ENCODE results near the gene COL12A1.

Gene COL12A1
- 0 to 0.15 (median 0.14) reads per million in 4 donors for total RNA-seq

DNA sequence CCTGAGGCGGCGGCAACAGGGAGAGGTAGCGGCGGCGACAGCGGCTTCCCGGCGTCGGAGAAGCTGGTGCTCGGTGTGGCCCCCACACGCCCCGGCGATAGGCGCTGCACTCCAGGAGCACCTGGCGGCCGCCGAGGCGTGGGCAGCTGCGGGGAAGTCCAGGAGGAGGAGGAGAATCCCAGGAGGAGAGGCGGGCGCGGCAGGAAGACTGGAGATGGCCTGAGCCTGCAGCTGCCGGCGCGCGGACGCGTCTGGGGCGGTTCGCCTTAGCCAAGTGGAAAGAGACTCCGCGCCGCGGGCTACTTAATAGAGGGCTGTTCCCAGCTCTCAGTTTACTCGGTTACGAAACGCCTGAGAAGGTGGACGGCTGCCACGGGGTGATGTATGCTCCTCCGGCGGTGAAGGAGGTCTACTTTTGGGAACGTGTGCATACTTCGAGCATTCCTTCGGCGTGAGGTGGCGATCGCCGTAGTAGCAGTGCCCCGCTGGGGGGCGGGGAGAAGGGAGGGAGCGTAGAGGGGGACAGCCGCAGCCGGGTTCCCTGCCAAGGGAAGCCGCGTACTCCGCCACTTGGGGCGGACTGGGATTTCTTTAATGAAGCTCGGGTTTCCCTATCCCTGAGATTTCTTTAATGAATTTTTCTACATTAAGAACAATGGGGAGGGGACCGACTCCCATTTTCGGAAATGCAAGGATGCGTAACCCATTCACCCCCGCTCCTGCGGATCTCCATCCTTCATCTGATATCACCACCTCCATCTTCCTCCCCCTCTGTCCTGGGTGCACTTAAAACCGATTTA lies at the start of gene COL12A1:
COL12A1 (minus strand) TSS at position 278 of the 800 bp plus-strand sequence. CDS start 3,261 bp downstream, outside the sequence.
- no peak for DNase-seq

DNA sequence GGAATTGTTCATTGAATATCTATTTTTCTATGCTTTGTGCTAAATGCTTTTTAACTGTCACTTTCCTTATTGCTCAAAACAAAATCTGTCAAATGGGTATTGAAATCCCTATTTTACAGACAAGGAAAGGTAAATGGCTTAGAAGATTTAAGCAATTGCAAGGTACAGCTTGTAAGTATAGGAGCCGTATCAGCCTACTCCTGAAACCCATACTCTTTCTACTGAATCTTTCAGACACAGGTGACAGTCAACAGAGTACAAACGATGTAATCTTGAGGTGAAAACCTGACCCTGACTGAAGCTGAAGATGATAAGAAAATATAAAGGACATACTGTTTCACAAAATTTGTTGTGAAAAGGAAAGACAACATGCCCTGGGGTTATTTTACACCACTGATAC lies 44.7 kb upstream of the COL12A1 start:
- DNase-seq = no peak

- no peak for DNase-seq
These were observed 44.0 kb upstream of the COL12A1 start for GRCh38 chr6:75249837-75250236.

GRCh38 chr6:75246386-75246785 lies 40.5 kb upstream of the COL12A1 start:
- no peak for DNase-seq

DNA sequence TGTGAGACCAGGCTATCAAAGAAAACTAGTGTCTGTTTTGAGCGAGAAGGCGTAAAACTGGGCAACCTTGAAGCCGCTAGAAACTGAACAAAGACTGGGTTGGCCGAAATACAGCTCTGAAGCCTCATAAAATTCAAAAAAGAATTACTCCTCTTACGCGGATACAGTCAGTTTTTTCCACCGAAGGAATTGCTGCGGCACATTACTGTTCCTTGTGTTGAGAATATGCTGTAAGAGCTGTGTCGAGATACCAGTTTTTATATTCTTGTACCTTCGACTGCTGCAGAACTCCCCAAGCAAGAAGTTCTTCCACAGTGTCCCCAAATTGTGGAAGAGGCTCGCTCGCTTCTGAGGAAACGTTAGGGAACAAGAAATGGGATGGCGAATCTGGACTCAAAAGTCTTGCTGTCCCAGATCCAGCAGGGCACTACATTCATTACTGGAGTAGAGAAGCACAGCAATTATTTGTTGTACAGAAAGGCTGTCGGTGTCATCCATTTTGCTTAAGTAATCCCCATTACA lies 38.3 kb upstream of the COL12A1 start:
- DNase-seq = no peak

GRCh38 chr6:75243333-75244062 lies 37.6 kb upstream of the COL12A1 start, which contains the start of gene COX7A2:
COX7A2 (minus strand) TSS chr6:75243801; CDS start chr6:75243734, 67 bp downstream.
- peak; percentile 62 to 95 (median 76) for DNase-seq

GRCh38 chr6:75236630-75237029 lies 30.8 kb upstream of the COL12A1 start:
- DNase-seq = no peak

DNA sequence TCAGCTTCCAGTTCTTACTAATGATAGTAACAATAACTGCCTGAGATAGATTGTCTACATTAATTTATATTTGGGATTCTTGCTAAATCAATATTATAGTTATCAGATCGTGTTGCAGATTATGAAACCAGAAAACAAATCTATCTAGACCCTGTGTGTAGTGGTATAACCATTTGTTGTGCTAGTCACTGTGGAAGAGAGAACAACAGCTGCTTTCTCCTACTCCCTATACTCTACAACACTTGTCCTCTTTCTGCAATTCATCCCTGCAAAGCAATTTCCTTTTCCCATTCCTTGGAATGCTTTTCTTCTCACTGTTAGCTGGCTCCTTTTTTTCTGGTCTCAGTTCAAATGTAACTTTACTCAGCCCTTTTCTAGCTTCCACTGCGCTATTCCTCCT lies 29.4 kb upstream of the COL12A1 start:
- no peak for DNase-seq

DNA sequence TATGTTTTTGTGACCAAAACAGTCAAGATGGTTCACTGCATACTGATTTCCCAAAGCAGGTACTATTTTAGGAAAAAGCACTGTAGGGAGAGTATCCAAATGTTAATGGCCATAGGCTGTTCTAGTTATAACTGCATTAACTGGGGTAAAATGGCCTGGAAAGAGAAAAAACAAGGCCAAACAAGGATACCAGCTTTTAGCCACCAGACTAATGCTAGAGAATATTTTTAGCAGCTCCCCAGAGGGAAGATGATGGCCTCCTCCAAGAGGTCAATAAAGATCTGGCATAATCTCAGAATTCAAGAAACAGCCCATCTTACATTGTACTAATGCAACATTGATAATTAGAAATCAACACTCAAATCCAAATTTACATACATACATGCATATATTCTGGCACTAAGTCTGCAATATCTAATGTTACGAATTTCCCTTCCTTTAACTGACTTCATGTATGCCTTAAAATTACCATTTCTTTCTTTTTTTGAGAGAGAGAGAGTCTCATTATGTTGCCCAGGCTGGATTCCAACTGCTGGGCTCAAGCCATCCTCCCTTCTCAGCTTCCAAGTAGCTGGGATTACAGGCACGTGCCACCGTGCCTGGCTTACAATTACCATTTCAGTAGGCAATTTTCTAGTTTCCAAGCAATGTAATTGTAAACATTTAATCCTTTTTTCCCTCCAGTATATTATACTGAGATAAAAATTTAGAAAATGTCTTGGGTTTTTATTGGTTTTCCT lies 28.4 kb upstream of the COL12A1 start:
- no peak for DNase-seq

DNA sequence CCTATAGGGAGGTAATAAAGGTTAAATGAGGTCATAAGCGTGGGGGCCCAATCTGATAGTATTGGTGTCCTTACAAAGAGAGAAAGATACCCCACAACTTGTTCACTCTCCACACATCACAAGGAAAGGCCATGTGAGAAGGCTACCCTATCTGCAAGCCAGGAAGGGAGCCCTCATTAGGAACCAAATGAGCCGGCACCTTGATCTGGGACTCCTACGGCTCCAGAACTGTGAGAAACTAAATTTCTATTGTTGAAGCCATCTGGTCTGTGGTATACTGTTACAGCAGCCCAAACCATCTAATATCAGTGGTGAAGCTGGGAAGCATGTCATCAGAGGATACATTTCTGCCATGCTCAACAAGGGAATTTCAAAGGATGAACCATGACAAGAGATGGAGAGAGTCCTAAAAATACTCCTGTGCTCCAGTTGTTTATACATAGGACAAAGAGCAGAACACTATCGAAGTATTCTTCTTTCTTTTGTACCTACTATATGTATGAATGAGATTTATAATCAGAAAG lies 27.3 kb upstream of the COL12A1 start:
- DNase-seq = no peak

- no peak for DNase-seq
These were observed 24.9 kb upstream of the COL12A1 start for GRCh38 chr6:75230484-75231325.

- DNase-seq = no peak
These were observed 18.6 kb upstream of the COL12A1 start for GRCh38 chr6:75224303-75224926.

DNA sequence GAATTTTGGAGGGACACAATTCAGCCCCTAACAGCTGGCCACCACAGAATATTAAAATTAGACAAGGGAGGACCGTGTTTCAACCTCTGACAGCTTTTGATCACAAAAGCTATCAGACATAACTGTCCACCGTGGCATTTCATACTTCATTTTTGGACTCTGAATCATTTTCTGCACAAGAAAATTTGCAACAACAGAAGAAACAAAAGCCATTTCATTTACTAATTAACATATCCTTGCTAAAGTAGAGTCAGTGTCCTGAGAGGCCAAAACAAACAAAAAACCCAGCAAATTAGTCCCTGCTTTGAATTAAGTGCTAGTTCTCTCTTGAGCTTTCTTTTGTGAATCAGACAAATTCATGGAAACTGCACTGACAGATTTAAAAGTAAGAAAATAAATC lies 17.6 kb upstream of the COL12A1 start:
- no peak for DNase-seq

DNA sequence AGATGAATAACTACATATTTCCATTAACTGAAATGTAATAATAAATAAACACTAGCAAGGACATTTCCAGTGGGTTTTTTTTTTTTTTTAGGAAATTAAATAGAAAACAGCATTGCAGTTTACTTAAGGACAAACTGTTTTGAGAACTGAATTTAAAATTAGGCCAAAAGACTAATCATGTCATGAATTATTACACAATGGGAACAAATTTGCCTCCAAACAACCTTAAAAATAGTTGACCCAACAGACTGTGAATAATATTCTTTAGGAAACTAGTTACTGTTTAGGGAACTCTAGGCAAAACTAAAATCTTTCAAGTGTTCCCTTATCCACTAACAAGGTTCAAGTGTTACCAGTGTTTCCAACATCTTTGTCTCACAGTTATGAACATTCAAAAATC lies 16.4 kb upstream of the COL12A1 start:
- no peak for DNase-seq

DNA sequence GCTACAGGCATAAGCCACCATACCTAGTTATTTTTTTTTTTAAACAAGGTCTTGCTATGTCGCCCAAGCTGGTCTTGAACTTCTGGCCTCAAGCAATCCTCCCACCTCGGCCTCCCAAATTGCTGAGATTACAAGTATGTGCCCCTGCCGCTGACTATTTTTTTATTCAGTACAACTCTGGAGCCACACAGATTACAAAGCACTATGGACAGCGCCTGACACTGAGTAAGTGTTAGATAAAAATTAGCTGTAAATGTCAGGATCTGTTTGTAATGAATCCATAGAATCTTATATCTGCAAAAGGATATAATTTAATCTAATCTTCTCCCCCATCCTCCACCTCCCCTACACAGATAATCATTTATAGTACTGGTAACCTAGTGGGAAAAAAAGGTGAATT lies 15.3 kb upstream of the COL12A1 start:
- DNase-seq = no peak

- DNase-seq = no peak
These were observed 14.5 kb upstream of the COL12A1 start for GRCh38 chr6:75220357-75220756.

- DNase-seq = no peak
These were observed 13.4 kb upstream of the COL12A1 start for GRCh38 chr6:75219263-75219662.

- no peak for DNase-seq
These were observed 11.3 kb upstream of the COL12A1 start for GRCh38 chr6:75217193-75217592.

GRCh38 chr6:75215291-75215690 lies 9.4 kb upstream of the COL12A1 start:
- DNase-seq = no peak

- no peak for DNase-seq
These were observed 7.9 kb upstream of the COL12A1 start for GRCh38 chr6:75213732-75214131.

DNA sequence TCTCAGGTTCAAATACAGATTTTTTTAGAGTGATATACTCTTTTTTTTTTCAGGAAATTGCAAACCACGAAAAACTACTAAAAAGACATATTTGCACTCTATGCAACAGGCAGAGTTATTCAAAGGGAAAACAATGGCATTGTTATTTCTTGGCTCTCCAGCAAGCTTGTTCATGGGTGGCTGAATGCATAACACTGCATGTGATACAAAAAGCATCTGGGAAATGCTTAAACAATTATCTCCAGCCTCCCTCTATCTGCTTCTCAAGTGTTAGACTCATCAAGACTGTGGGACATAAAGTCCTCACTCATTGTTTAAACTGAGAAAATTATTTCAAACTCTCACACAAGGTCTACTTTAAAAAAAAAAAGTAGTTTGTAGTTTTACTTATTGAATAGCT lies 7.3 kb upstream of the COL12A1 start:
- no peak for DNase-seq

Data from T-helper 1 cell (primary cell).